ENCODE results near the gene FBXW7.

The FBXW7 gene

DNA sequence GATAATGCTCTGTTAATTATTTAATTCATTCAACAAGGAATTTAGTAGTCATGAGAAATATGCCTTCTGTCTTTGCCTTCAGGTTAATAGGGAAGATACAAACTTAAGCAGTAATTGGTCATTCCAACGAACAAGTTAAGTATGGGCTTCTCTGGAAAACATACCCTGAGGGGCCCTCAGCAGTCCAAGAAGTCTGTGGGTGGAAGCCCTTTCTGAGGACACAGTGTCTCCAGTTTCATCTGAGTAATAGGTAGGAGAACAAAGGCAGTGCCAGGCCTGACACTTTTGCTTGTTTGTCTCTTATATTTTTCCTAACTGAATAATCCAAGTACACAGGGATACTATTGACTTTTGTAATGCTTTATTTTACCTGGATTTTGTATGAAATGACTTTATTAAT lies 262.5 kb downstream of the FBXW7 start:
- no peak for DNase-seq

Measured in NCI-H2227 treated with DMSO at 0.1 percent for 48 hours (cell line).